GM12878 (cell line): Measurements from ENCODE around the gene CCDC71L. TPM values are rescaled to one million over a fixed set of nuclear protein-coding genes. Genes with fewer than 3 reads are reported as not detected.

Experiments
- ATAC-seq: fragments of 200-7000 bp; cut with Tn5 transposase; 3 replicates; pipeline ENCODE4 v1.9.1; 2020; ENCODE audit warnings: mild to moderate bottlenecking, moderate library complexity
- BruUV-seq: library from RNA; stranded (reverse); fragments of 400-500 nt; replicated peaks from 2 replicates; lab custom pipeline; 2021; lab: Mats Ljungman, UMichigan
- CTCF ChIA-PET: fragments of 300-600 bp; sonication (Branson Sonifier 250); formaldehyde crosslinking; extraction: SDS; loops from one replicate; lab custom pipeline; 2021; ENCODE audit warnings: inconsistent platforms; lab: Yijun Ruan, JAX
- POLR2A ChIA-PET: fragments of 350-600 bp; formaldehyde crosslinking; extraction: SDS; loops from one replicate; lab custom pipeline; 2021; ENCODE audit warnings: inconsistent platforms; lab: Charles Lee
- RAD21 ChIA-PET: fragments of 300-600 bp; sonication (Branson Sonifier 250); formaldehyde crosslinking; loops from one replicate; lab custom pipeline; 2023; ENCODE audit warnings: antibody characterized with exemption; ENCODE audit not compliant: unreplicated experiment; lab: Charles Lee
- SMC1A ChIA-PET: fragments of 300-600 bp; sonication (Branson Sonifier 250); formaldehyde crosslinking; loops from one replicate; lab custom pipeline; 2023; ENCODE audit not compliant: unreplicated experiment, uncharacterized antibody; lab: Charles Lee
- DNase-seq: peaks from one replicate; pipeline ENCODE4 v3.0.0-alpha.2; 2011; ENCODE audit warnings: low read depth, low spot score
- FAIRE-seq: peaks from 3 replicates; lab custom pipeline; 2011; peaks lifted over from hg19 to GRCh38; lab: Jason Lieb, UNC
- H2AFZ ChIP-seq: 2 replicates; pipeline ENCODE4 v1.6.0; 2011; ENCODE audit warnings: low read depth, low read length, control low read depth; ENCODE audit not compliant: control insufficient read depth
- H3K27ac ChIP-seq: 2 replicates; pipeline ENCODE4 v1.5.1; 2011; ENCODE audit warnings: control low read depth; ENCODE audit not compliant: control insufficient read depth, insufficient read depth
- H3K27me3 ChIP-seq, 2 experiments: replicated peaks in 1 of 2; 2 replicates each; pipeline versions ENCODE4 v1.6.0 to v1.6.1; 2011; ENCODE audit warnings: low read length in 1 of 2; ENCODE audit not compliant: control insufficient read depth in 2 of 2, insufficient read depth in 2 of 2
- H3K36me3 ChIP-seq, 2 experiments: 2 replicates each; pipeline ENCODE4 v1.5.1; 2011; ENCODE audit warnings: low read length in 1 of 2; ENCODE audit not compliant: control insufficient read depth in 2 of 2, insufficient read depth in 2 of 2
- H3K4me1 ChIP-seq: 2 replicates; pipeline ENCODE4 v1.6.1; 2011; ENCODE audit warnings: mild to moderate bottlenecking, low read length, moderate library complexity, mixed read lengths; ENCODE audit not compliant: control insufficient read depth, insufficient read depth
- H3K4me2 ChIP-seq: 2 replicates; pipeline ENCODE4 v1.6.0; 2011; ENCODE audit warnings: control low read depth; ENCODE audit not compliant: control insufficient read depth, insufficient read depth
- H3K4me3 ChIP-seq: fragments of 200-600 bp; sonication (generic); 2 replicates; pipeline ENCODE4 v1.5.1; 2016
- H3K79me2 ChIP-seq: 2 replicates; pipeline ENCODE4 v1.6.0; 2011; ENCODE audit warnings: low read length; ENCODE audit not compliant: control insufficient read depth, insufficient read depth
- H3K9ac ChIP-seq: 2 replicates; pipeline ENCODE4 v1.8.0; 2011; ENCODE audit warnings: low read length, control low read depth, mixed read lengths; ENCODE audit not compliant: control insufficient read depth, insufficient read depth
- H3K9me3 ChIP-seq: replicated peaks from 3 replicates; pipeline ENCODE4 v1.5.1; 2011; ENCODE audit warnings: mild to moderate bottlenecking, low read length; ENCODE audit not compliant: control insufficient read depth, insufficient read depth
- H4K20me1 ChIP-seq: 2 replicates; pipeline ENCODE4 v1.6.0; 2011; ENCODE audit not compliant: control insufficient read depth, insufficient read depth
- BMI1 ChIP-seq: fragments of 450-650 bp; IDR thresholded peaks from 2 replicates; pipeline ENCODE4 v1.6.1; 2016; ENCODE audit warnings: mild to moderate bottlenecking, moderate library complexity, borderline replicate concordance
- CHD4 ChIP-seq: fragments of 200-600 bp; sonication (generic); IDR thresholded peaks from 2 replicates; pipeline ENCODE4 v1.6.1; 2016; ENCODE audit warnings: mild to moderate bottlenecking
- FOXK2 ChIP-seq: fragments of 450-650 bp; IDR thresholded peaks from 2 replicates; pipeline ENCODE4 v1.6.1; 2017; ENCODE audit warnings: mild to moderate bottlenecking, moderate library complexity
- FOXM1 ChIP-seq: IDR thresholded peaks from 2 replicates; pipeline ENCODE4 v1.6.1; 2012; ENCODE audit warnings: low read depth, mild to moderate bottlenecking, inconsistent platforms, low read length, moderate library complexity
- GATAD2B ChIP-seq: fragments of 450-650 bp; conservative IDR thresholded peaks from 2 replicates; pipeline ENCODE4 v1.6.1; 2017; ENCODE audit warnings: low read depth, mild to moderate bottlenecking, moderate library complexity
- MEF2A ChIP-seq: IDR thresholded peaks from 2 replicates; pipeline ENCODE4 v1.6.1; 2011; ENCODE audit warnings: low read depth, mild to moderate bottlenecking, low read length, moderate library complexity; ENCODE audit not compliant: insufficient read depth
- NFYA ChIP-seq: IDR thresholded peaks from 2 replicates; pipeline ENCODE4 v1.6.1; 2011; ENCODE audit warnings: low read depth, mild to moderate bottlenecking, low read length, improper control_type of control experiment, borderline replicate concordance
- NRF1 ChIP-seq: conservative IDR thresholded peaks from 2 replicates; pipeline ENCODE4 v1.6.1; 2011; ENCODE audit warnings: mild to moderate bottlenecking, low read depth, low read length, improper control_type of control experiment
- POLR2A ChIP-seq: IDR thresholded peaks from 2 replicates; pipeline ENCODE4 v1.6.1; 2011; ENCODE audit warnings: low read depth, mild to moderate bottlenecking, low read length
- POU2F2 ChIP-seq: IDR thresholded peaks from 3 replicates; pipeline ENCODE4 v1.6.1; 2011; ENCODE audit warnings: low read depth, mild to moderate bottlenecking, low read length, borderline replicate concordance
- RAD21 ChIP-seq: IDR thresholded peaks from 2 replicates; pipeline ENCODE4 v1.6.1; 2011; ENCODE audit warnings: mild to moderate bottlenecking, low read depth, low read length, moderate library complexity; ENCODE audit not compliant: insufficient read depth
- TAF1 ChIP-seq: IDR thresholded peaks from 2 replicates; pipeline ENCODE4 v1.6.1; 2011; ENCODE audit warnings: mild to moderate bottlenecking, low read depth, low read length, borderline replicate concordance
- YY1 ChIP-seq: IDR thresholded peaks from 2 replicates; pipeline ENCODE4 v1.6.1; 2011; ENCODE audit warnings: low read depth, mild to moderate bottlenecking, low read length
- WGBS: methylation state at CpG from one replicate; pipeline ENCODE4 v1.1.6; 2016; ENCODE audit warnings: low lambda C conversion rate; ENCODE audit not compliant: insufficient replicate concordance, insufficient coverage; ENCODE audit errors: missing lambda C conversion rate; 5-methylcytosine and 5-hydroxymethylcytosine counted together
- in situ Hi-C: fragments of 300-500 bp; cut with MboI; formaldehyde crosslinking; loops from 9 replicates; pipeline ENCODE4 v1.14.3; 2018; ENCODE audit warnings: mixed read lengths
- intact Hi-C: fragments of 100-400 bp; cut with micrococcal nuclease; formaldehyde crosslinking; loops from one replicate; pipeline ENCODE4 v1.14.2; 2022; ENCODE audit not compliant: unreplicated experiment
- polyA plus RNA-seq, 11 experiments: library from polyadenylated mRNA; depleted of rRNA in 4 of 11; unstranded in 6 of 11; stranded (reverse) in 5 of 11; fragments of >200 nt; fragmentation: Nextera tagmentation in 4 of 11; fragmentation: Illumina TruSeq in 1 of 11; extraction: Ambion mirVana in 4 of 11; extraction: Trizol in 1 of 11; gene quantifications; 1 replicate in 1 of 11; 2 replicates in 10 of 11; pipeline versions ENCODE4 v1.2.1 to v1.2.3, GENCODE V29; 2011 to 2016; ENCODE audit warnings: inconsistent platforms in 2 of 11, missing spikeins in 2 of 11, low read depth in 1 of 11
- total RNA-seq, 4 experiments: library from RNA; depleted of rRNA in 3 of 4; stranded (reverse); fragments of >200 nt in 3 of 4; fragmentation: Illumina TruSeq in 1 of 4; extraction: Trizol in 1 of 4; gene quantifications; 2 replicates each; pipeline versions ENCODE4 v1.2.1 to v1.2.3, GENCODE V29; 2013 to 2021
- TF ChIP-seq, protein P1 (sequence below): fragments of 450-650 bp; IDR thresholded peaks from 2 replicates; pipeline ENCODE4 v1.6.1; 2017; ENCODE audit warnings: antibody characterized with exemption, mild to moderate bottlenecking, moderate library complexity
- TF ChIP-seq, protein P2 (sequence below): IDR thresholded peaks from 2 replicates; pipeline ENCODE4 v1.6.1; 2011; ENCODE audit warnings: borderline replicate concordance, low read depth, mild to moderate bottlenecking, moderate library complexity, low read length; ENCODE audit not compliant: insufficient read depth, poor library complexity, severe bottlenecking
- TF ChIP-seq, protein P3 (sequence below): IDR thresholded peaks from 2 replicates; pipeline ENCODE4 v1.6.1; 2012; ENCODE audit warnings: low read length, inconsistent platforms

Gene CCDC71L
- total and polyA plus RNA-seq, 10 of the 15 experiments (the other 5 are each of a cell fraction or from before 2014, with no cell fraction given), result 1.1 to 20.7 (median 3.8) TPM

DNA sequence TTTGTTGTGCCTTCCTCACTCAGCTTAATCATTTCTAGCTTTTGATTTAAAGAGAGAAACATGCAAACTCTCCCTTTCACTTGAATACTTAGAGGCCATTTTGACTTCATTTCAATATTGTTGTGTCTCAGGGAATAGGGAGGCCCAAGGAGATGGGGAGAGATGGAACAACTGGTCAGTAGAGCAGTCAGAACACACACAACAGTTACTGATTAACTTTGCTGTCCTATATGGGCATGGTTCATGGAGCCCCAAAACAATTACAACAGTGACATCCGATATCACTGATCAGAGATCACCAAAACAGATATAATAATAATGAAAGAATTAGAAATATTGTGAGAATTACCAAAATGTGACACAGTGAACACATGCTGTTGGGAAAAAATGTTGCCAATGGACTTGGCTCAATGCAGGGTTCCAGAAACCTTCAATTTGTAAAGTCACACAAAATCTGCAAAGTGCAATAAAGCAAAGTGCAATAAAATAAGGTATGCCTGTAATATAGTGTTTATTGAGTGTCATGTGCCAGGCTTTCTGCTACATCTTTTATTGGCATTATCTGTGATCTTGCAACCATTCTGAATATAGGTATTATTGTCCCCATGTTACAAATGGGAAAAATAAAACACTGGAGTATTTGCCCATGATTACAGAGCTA is 38.2 kb downstream of the CCDC71L start (continued):
- TF ChIP-seq, protein P1, sequence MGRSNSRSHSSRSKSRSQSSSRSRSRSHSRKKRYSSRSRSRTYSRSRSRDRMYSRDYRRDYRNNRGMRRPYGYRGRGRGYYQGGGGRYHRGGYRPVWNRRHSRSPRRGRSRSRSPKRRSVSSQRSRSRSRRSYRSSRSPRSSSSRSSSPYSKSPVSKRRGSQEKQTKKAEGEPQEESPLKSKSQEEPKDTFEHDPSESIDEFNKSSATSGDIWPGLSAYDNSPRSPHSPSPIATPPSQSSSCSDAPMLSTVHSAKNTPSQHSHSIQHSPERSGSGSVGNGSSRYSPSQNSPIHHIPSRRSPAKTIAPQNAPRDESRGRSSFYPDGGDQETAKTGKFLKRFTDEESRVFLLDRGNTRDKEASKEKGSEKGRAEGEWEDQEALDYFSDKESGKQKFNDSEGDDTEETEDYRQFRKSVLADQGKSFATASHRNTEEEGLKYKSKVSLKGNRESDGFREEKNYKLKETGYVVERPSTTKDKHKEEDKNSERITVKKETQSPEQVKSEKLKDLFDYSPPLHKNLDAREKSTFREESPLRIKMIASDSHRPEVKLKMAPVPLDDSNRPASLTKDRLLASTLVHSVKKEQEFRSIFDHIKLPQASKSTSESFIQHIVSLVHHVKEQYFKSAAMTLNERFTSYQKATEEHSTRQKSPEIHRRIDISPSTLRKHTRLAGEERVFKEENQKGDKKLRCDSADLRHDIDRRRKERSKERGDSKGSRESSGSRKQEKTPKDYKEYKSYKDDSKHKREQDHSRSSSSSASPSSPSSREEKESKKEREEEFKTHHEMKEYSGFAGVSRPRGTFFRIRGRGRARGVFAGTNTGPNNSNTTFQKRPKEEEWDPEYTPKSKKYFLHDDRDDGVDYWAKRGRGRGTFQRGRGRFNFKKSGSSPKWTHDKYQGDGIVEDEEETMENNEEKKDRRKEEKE, result no peak
- TF ChIP-seq TAF1 (no peak), BMI1 (no peak)

DNA sequence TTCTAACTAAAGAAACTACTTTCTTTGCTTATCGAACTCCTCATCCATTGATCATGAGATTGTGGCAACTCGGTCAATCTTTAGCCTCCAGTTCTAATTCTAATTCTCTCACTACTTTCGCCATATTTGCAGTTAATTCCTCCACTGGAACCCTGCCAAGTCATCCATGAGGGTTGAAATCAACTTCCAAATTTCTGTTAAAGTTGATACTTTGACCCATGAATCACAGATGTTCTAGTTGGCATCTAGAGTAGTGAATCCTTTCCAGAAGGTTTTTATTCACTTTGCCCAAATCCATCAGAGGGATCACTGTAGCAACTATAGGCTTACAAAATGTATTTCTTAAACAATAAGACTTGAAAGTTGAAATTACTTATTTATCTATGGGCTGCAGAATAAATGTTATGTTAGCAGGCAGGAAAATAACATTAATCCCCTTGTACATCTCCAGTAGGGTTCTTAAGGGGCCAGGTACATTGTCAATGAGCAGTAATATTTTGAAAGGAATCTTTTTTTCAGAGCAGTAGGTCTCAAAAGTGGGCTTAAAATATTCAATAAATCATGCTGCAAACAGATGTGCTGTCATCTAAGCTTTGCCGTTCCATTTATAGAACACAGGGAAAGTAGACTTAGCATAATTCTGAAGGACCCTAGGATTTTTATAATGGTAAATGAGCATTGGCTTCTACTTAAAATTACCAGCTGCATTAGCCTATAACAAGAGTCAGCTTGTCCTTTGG is 39.4 kb downstream of the CCDC71L start:
- H3K9ac ChIP-seq, result no peak overlapping the region
- RAD21 ChIA-PET, result interaction anchor here (1.6 kb wide), 1 partner anchor 38 kb away, joined by 3 read pairs; no protein-coding TSS in a partner anchor
- SMC1A ChIA-PET, result interaction anchor here (0.8 to 1.3 kb wide), 4 partner anchors 8 to 79 kb away, joined by 3 to 7 read pairs (median 3); no protein-coding TSS in a partner anchor
- H3K36me3 ChIP-seq, result no peaks in the 10 kb centered on the region
- 56% methylated on average over 4 of the region's 4 CpGs for WGBS
- H3K79me2 ChIP-seq, result no peaks in the 10 kb centered on the region
- H4K20me1 ChIP-seq, result no peaks in the 10 kb centered on the region
- POLR2A ChIA-PET, result interaction anchor here (0.8 to 1.0 kb wide), 2 partner anchors 21 to 79 kb away, joined by 3 read pairs; no protein-coding TSS in a partner anchor
- no peak for ATAC-seq
- CTCF ChIA-PET, result interaction anchor here (0.7 to 1.6 kb wide), 3 partner anchors 10 to 79 kb away, joined by 3 to 6 read pairs (median 4); no protein-coding TSS in a partner anchor
- in situ Hi-C loops, result no loop called here
- no TSS peak for BruUV-seq
- H2AFZ ChIP-seq, result no peak overlapping the region
- H3K9me3 ChIP-seq, result peaks cover 2% of the 10 kb centered on the region; the same call in 2 of the 3 replicates
- H3K27ac ChIP-seq, result no peak overlapping the region
- H3K27me3 ChIP-seq, result no peaks in the 10 kb centered on the region
- H3K4me3 ChIP-seq, result no peak overlapping the region
- no peaks in the 10 kb centered on the region for H3K4me1 ChIP-seq
- DNase-seq, result no peak
- no peak for FAIRE-seq
- H3K4me2 ChIP-seq, result no peak overlapping the region
- intact Hi-C loops, result no loop called here
- TF ChIP-seq GATAD2B (no peak), POU2F2 (no peak), MEF2A (no peak), FOXM1 (no peak), YY1 (no peak), FOXK2 (no peak), NFYA (no peak), CHD4 (no peak), RAD21 (no peak), POLR2A (no peak), NRF1 (no peak)
- TF ChIP-seq, protein P2, sequence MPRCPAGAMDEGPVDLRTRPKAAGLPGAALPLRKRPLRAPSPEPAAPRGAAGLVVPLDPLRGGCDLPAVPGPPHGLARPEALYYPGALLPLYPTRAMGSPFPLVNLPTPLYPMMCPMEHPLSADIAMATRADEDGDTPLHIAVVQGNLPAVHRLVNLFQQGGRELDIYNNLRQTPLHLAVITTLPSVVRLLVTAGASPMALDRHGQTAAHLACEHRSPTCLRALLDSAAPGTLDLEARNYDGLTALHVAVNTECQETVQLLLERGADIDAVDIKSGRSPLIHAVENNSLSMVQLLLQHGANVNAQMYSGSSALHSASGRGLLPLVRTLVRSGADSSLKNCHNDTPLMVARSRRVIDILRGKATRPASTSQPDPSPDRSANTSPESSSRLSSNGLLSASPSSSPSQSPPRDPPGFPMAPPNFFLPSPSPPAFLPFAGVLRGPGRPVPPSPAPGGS, result no peak
- TF ChIP-seq, protein P3, sequence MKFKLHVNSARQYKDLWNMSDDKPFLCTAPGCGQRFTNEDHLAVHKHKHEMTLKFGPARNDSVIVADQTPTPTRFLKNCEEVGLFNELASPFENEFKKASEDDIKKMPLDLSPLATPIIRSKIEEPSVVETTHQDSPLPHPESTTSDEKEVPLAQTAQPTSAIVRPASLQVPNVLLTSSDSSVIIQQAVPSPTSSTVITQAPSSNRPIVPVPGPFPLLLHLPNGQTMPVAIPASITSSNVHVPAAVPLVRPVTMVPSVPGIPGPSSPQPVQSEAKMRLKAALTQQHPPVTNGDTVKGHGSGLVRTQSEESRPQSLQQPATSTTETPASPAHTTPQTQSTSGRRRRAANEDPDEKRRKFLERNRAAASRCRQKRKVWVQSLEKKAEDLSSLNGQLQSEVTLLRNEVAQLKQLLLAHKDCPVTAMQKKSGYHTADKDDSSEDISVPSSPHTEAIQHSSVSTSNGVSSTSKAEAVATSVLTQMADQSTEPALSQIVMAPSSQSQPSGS, result no peak
